HepG2 (cell line): ENCODE measurements around the gene DUSP16. TPM values are rescaled to one million over a fixed set of nuclear protein-coding genes. Genes with fewer than 3 reads are reported as not detected.

Experiments
- ATAC-seq: fragments of 200-7000 bp; cut with Tn5 transposase; 3 replicates; pipeline ENCODE4 v1.9.1; 2020; ENCODE audit warnings: mild to moderate bottlenecking, moderate library complexity
- BruUV-seq: library from RNA; stranded (reverse); fragments of 400-500 nt; replicated peaks from 2 replicates; lab custom pipeline; 2021; lab: Mats Ljungman, UMichigan
- CTCF ChIA-PET: fragments of 300-600 bp; formaldehyde crosslinking; extraction: SDS; loops from one replicate; lab custom pipeline; 2021; ENCODE audit warnings: low total read pairs, inconsistent platforms, low intra/inter-chr PET ratio; lab: Yijun Ruan, JAX
- POLR2A ChIA-PET: fragments of 350-600 bp; sonication (Branson Sonifier 250); formaldehyde crosslinking; loops from one replicate; lab custom pipeline; 2020; ENCODE audit warnings: antibody characterized with exemption, inconsistent platforms; lab: Yijun Ruan, JAX
- DNase-seq: peaks from one replicate; pipeline ENCODE4 v3.0.0-alpha.2; 2015; ENCODE audit warnings: low spot score
- FAIRE-seq: peaks from 3 replicates; lab custom pipeline; 2011; peaks lifted over from hg19 to GRCh38; lab: Jason Lieb, UNC
- H2AFZ ChIP-seq: one replicate; pipeline ENCODE4 v1.6.1; 2011; ENCODE audit warnings: low read length, inconsistent platforms
- H3K27ac ChIP-seq: fragments of 300-600 bp; 3 replicates; pipeline ENCODE4 v1.8.0; 2011; ENCODE audit warnings: mixed run types, mild to moderate bottlenecking, mixed read lengths, low read length, inconsistent platforms; ENCODE audit not compliant: insufficient read depth; ENCODE audit errors: extremely low read length
- H3K27me3 ChIP-seq, 2 experiments: fragments of 200-600 bp in 1 of 2; 2 replicates in 1 of 2; 3 replicates in 1 of 2; pipeline versions ENCODE4 v1.6.0 to v1.8.0; 2011; ENCODE audit warnings: low read length in 2 of 2, mild to moderate bottlenecking in 2 of 2, moderate library complexity in 2 of 2, inconsistent platforms in 1 of 2; ENCODE audit not compliant: insufficient read depth in 2 of 2, control insufficient read depth in 1 of 2
- H3K36me3 ChIP-seq, 2 experiments: fragments of 200-600 bp in 1 of 2; replicated peaks in 1 of 2; 2 replicates in 1 of 2; 3 replicates in 1 of 2; pipeline versions ENCODE4 v1.5.1 to v1.8.0; 2011; ENCODE audit warnings: low read length in 2 of 2, inconsistent platforms in 1 of 2; ENCODE audit not compliant: insufficient read depth in 2 of 2, control insufficient read depth in 1 of 2
- H3K4me1 ChIP-seq: 2 replicates; pipeline ENCODE4 v1.5.1; 2012; ENCODE audit warnings: low read length, inconsistent platforms; ENCODE audit not compliant: insufficient read depth
- H3K4me2 ChIP-seq: 2 replicates; pipeline ENCODE4 v1.6.0; 2011; ENCODE audit warnings: low read depth, low read length, inconsistent platforms
- H3K4me3 ChIP-seq, 3 experiments: fragments of 200-600 bp in 1 of 3; sonication (generic), shearing (Covaris generic) in 1 of 3; replicated peaks in 1 of 3; 2 replicates each; pipeline ENCODE4 v1.5.1; 2011 to 2016; ENCODE audit warnings: low read length in 3 of 3, inconsistent platforms in 2 of 3, low read depth in 2 of 3, mild to moderate bottlenecking in 2 of 3, control low read depth in 1 of 3, mixed read lengths in 1 of 3; ENCODE audit not compliant: insufficient read depth in 1 of 3
- H3K79me2 ChIP-seq: one replicate; pipeline ENCODE4 v1.6.1; 2011; ENCODE audit warnings: low read length, inconsistent platforms; ENCODE audit not compliant: insufficient read depth
- H3K9ac ChIP-seq: 2 replicates; pipeline ENCODE4 v1.6.0; 2011; ENCODE audit warnings: mild to moderate bottlenecking, low read depth, low read length, inconsistent platforms; ENCODE audit not compliant: insufficient read depth
- H3K9me3 ChIP-seq: 2 replicates; pipeline ENCODE4 v1.5.1; 2012; ENCODE audit warnings: mild to moderate bottlenecking, low read length
- H4K20me1 ChIP-seq: 2 replicates; pipeline ENCODE4 v1.6.0; 2011; ENCODE audit warnings: inconsistent platforms, mild to moderate bottlenecking, low read length, moderate library complexity; ENCODE audit not compliant: insufficient read depth
- AGO2 ChIP-seq: fragments of 200-400 bp; formaldehyde crosslinking; optimal IDR thresholded peaks from 2 replicates; pipeline ENCODE3; 2017; ENCODE audit warnings: mild to moderate bottlenecking, low read depth, low read length, moderate library complexity
- ATM ChIP-seq: fragments of 450-650 bp; IDR thresholded peaks from 2 replicates; pipeline ENCODE4 v1.7.1; 2017; ENCODE audit warnings: mild to moderate bottlenecking, borderline replicate concordance
- ELF4 ChIP-seq: sonication (generic); formaldehyde crosslinking; IDR thresholded peaks from 2 replicates; pipeline ENCODE4 v1.5.0; 2020; ENCODE audit warnings: missing genetic modification reagents, mild to moderate bottlenecking, moderate library complexity, borderline replicate concordance
- RBFOX2 ChIP-seq: fragments of 200-400 bp; formaldehyde crosslinking; IDR thresholded peaks from 2 replicates; pipeline ENCODE4 v1.6.1; 2017; ENCODE audit warnings: low read depth, mild to moderate bottlenecking, low read length
- RFX1 ChIP-seq: fragments of 450-650 bp; IDR thresholded peaks from 2 replicates; pipeline ENCODE4 v1.6.1; 2017
- SMYD3 ChIP-seq: sonication (generic); formaldehyde crosslinking; IDR thresholded peaks from 2 replicates; pipeline ENCODE4 v1.8.1; 2023; ENCODE audit warnings: mild to moderate bottlenecking, missing genetic modification reagents
- TAF15 ChIP-seq: fragments of 200-400 bp; formaldehyde crosslinking; IDR thresholded peaks from one replicate; pipeline ENCODE4 v1.6.1; 2018; ENCODE audit warnings: mild to moderate bottlenecking, low read depth, low read length; ENCODE audit not compliant: poor library complexity, severe bottlenecking
- ZNF543 ChIP-seq: sonication (generic); formaldehyde crosslinking; IDR thresholded peaks from 2 replicates; pipeline ENCODE4 v1.4.0; 2020; ENCODE audit warnings: mild to moderate bottlenecking, missing genetic modification reagents
- ZNF558 ChIP-seq: sonication (generic); formaldehyde crosslinking; IDR thresholded peaks from 2 replicates; pipeline ENCODE4 v1.9.0; 2022; ENCODE audit warnings: mild to moderate bottlenecking, missing genetic modification reagents, borderline replicate concordance
- ZNF782 ChIP-seq: sonication (generic); formaldehyde crosslinking; IDR thresholded peaks from 2 replicates; pipeline ENCODE4 v1.4.0; 2020; ENCODE audit warnings: missing genetic modification reagents, mild to moderate bottlenecking, borderline replicate concordance
- WGBS: methylation state at CpG from one replicate; pipeline ENCODE4 v1.1.6; 2017; ENCODE audit warnings: low lambda C conversion rate; 5-methylcytosine and 5-hydroxymethylcytosine counted together
- in situ Hi-C: cut with HindIII; loops from 2 replicates; pipeline ENCODE4 v1.10.0; 2017; ENCODE audit warnings: low pct_unique_long_range_greater_than_20kb; ENCODE audit not compliant: extremely low pct_ligation_motif_present
- intact Hi-C: fragments of 100-400 bp; cut with micrococcal nuclease; formaldehyde crosslinking; loops from one replicate; pipeline ENCODE4 v1.10.0; 2022; ENCODE audit not compliant: unreplicated experiment
- polyA plus RNA-seq, 8 experiments: library from polyadenylated mRNA; depleted of rRNA in 3 of 8; stranded (reverse) in 7 of 8; unstranded in 1 of 8; fragments of >200 nt; fragmentation: Illumina TruSeq in 4 of 8; extraction: Trizol in 4 of 8; gene quantifications; 2 replicates each; pipeline versions ENCODE4 v1.2.1 to v1.2.3, GENCODE V29; 2011 to 2016; ENCODE audit warnings: low read depth in 4 of 8, missing spikeins in 1 of 8, mixed read lengths in 1 of 8; ENCODE audit not compliant: insufficient read depth in 1 of 8
- total RNA-seq, 5 experiments: library from RNA; depleted of rRNA; stranded (reverse); fragments of >200 nt; fragmentation: Illumina TruSeq; extraction: Trizol; gene quantifications; 2 replicates each; pipeline ENCODE4 v1.2.3, GENCODE V29; 2016; ENCODE audit warnings: low read depth in 1 of 5
- TF ChIP-seq, protein P1 (sequence below): IDR thresholded peaks from 2 replicates; pipeline ENCODE4 v1.6.1; 2016; ENCODE audit warnings: low read depth, control low read depth
- TF ChIP-seq, protein P2 (sequence below): sonication (generic); formaldehyde crosslinking; conservative IDR thresholded peaks from 2 replicates; pipeline ENCODE4 v1.8.1; 2023; ENCODE audit warnings: missing genetic modification reagents

The DUSP16 gene
- total and polyA plus RNA-seq, 2 of the 13 experiments (the other 11 are each of a cell fraction or from before 2014, with no cell fraction given), result 45.7 to 46.6 TPM

DNA sequence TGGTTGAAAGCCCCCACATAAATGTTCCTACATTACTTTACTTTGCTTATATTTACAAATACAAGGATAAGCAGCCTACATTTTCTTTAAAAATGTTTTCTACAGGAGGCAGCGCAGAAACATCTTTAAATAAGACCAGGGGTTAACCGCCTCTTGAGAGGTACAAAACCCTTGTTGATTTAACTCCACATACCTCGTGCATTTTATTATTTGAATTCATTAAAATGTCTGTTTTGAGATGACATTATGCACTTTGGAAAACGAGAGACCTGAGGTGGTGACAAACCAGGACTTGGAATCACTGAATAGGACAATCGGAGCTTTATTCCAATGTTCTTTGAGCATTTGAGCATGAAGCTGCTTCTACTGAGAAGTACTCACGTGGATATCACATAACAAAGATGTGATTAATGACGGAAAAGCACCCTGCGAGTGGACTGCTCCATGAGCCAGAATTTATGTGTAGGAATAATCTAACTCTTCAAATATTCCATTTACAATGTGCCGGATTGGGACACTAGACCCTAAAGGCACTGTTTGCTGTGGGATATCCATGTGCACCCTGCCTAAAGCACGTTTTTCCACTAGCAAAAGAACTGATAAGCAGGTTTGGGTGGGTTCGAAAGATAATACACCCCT is 746 bp upstream of the DUSP16 start:
- Histone ChIP-seq H3K36me3 (no peaks in the 10 kb centered on the region), H3K9me3 (peaks cover 4% of the 10 kb centered on the region; the same call in 1 of the 2 replicates), H3K4me3 (peak overlapping the region; percentile 62 to 90 (median 76)), H3K9ac (peak overlapping the region; percentile 87), H3K27ac (peak overlapping the region; percentile 92), H3K79me2 (peaks cover 33% of the 10 kb centered on the region), H3K4me2 (peak overlapping the region; percentile 83), H3K4me1 (peaks cover 22% of the 10 kb centered on the region), H4K20me1 (no peaks in the 10 kb centered on the region), H3K27me3 (no peaks in the 10 kb centered on the region; a peak in 1 of 5 replicates), H2AFZ (no peak overlapping the region)
- in situ Hi-C loops (no loop called here), intact Hi-C loops (loop anchor here (1.0 to 5.0 kb wide), 5 partner anchors 49 to 187 kb away; partner anchors contain the start of genes CDKN1B and CREBL2)
- CTCF ChIA-PET, result interaction anchor here (2.8 kb wide), 1 partner anchor 187 kb away, joined by 21 read pairs; no protein-coding TSS in a partner anchor
- TF ChIP-seq, protein P1, sequence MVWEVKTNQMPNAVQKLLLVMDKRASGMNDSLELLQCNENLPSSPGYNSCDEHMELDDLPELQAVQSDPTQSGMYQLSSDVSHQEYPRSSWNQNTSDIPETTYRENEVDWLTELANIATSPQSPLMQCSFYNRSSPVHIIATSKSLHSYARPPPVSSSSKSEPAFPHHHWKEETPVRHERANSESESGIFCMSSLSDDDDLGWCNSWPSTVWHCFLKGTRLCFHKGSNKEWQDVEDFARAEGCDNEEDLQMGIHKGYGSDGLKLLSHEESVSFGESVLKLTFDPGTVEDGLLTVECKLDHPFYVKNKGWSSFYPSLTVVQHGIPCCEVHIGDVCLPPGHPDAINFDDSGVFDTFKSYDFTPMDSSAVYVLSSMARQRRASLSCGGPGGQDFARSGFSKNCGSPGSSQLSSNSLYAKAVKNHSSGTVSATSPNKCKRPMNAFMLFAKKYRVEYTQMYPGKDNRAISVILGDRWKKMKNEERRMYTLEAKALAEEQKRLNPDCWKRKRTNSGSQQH, result 0 out of 2 replicates have a peak, but pooled peaks have one; percentile 33
- no peak for TF ChIP-seq ATM
- 0 out of 2 replicates have a peak, but pooled peaks have one; percentile 36 for TF ChIP-seq ELF4 (CRISPR knock-in tag)
- no peak for DNase-seq
- POLR2A ChIA-PET, result interaction anchor here (0.6 to 2.6 kb wide), 15 partner anchors 12 to 1394 kb away, joined by 3 to 11 read pairs (median 3); partner anchors contain the start of gene CREBL2
- 47% methylated on average over 11 of the region's 11 CpGs for WGBS
- ATAC-seq, result no peak
- TSS peak; percentile 53 for BruUV-seq
- FAIRE-seq, result peak; percentile 21

DNA sequence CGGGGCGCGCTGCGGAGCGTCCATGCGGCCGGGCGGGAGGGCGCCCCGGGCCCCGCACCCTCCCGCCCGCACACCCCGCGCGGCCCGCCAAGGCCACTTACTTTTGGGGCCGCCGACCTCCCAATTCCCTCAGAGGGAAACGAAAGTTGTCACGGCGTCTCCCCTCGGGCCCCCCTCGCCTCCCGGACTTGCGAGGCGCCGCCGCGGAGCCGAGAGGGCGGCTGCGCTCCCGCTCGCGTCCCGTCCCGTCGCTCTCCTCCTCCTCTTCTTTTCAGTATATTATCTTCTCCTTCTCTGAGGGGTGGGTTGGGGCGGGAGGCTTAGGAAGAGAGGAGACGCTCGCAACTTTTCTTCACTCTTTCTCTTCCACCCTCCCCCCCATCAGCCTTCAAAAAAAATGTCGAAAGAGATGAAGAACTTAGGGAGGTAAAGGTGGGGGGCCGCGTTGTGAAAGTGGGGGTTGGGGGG is 613 bp downstream of the DUSP16 start:
- BruUV-seq, result no TSS peak
- Histone ChIP-seq H2AFZ (no peak overlapping the region), H4K20me1 (no peaks in the 10 kb centered on the region), H3K4me3 (peak overlapping the region; percentile 77 to 87 (median 79)), H3K4me1 (peaks cover 35% of the 10 kb centered on the region), H3K9ac (peak overlapping the region; percentile 99), H3K4me2 (peak overlapping the region; percentile 85), H3K27me3 (no peaks in the 10 kb centered on the region; a peak in 1 of 5 replicates), H3K36me3 (no peaks in the 10 kb centered on the region), H3K27ac (peak overlapping the region; percentile 93), H3K79me2 (peaks cover 46% of the 10 kb centered on the region), H3K9me3 (peaks cover 2% of the 10 kb centered on the region; the same call in 1 of the 2 replicates)
- ATAC-seq (peak; percentile 7), FAIRE-seq (no peak), DNase-seq (no peak)
- CTCF ChIA-PET, result interaction anchor here (2.8 kb wide), 1 partner anchor 186 kb away, joined by 21 read pairs; no protein-coding TSS in a partner anchor
- TF ChIP-seq TAF15 (peak; percentile 60), AGO2 (peak; percentile 22), ZNF782 (CRISPR knock-in tag) (0 out of 2 replicates have a peak, but pooled peaks have one; percentile 10), RFX1 (no peak), RBFOX2 (peak; percentile 76), SMYD3 (CRISPR knock-in tag) (no peak), ZNF558 (peak; percentile 47; the same call in 1 of the 2 replicates), ZNF543 (CRISPR knock-in tag) (0 out of 2 replicates have a peak, but pooled peaks have one; percentile 6)
- TF ChIP-seq, protein P2, sequence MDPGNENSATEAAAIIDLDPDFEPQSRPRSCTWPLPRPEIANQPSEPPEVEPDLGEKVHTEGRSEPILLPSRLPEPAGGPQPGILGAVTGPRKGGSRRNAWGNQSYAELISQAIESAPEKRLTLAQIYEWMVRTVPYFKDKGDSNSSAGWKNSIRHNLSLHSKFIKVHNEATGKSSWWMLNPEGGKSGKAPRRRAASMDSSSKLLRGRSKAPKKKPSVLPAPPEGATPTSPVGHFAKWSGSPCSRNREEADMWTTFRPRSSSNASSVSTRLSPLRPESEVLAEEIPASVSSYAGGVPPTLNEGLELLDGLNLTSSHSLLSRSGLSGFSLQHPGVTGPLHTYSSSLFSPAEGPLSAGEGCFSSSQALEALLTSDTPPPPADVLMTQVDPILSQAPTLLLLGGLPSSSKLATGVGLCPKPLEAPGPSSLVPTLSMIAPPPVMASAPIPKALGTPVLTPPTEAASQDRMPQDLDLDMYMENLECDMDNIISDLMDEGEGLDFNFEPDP, result no peak
- in situ Hi-C loops (no loop called here), intact Hi-C loops (loop anchor here (5.0 kb wide), 3 partner anchors 50 to 155 kb away; partner anchors contain the start of genes CDKN1B and CREBL2)
- WGBS, result under 1% methylated on average over 25 of the region's 45 CpGs
- POLR2A ChIA-PET, result interaction anchor here (1.0 to 2.6 kb wide), 8 partner anchors 39 to 202 kb away, joined by 3 to 11 read pairs (median 4); partner anchors contain the start of gene CREBL2
